ENCODE measurements around the gene NCAPH2. TPM values are rescaled to one million over a fixed set of nuclear protein-coding genes. Genes with fewer than 3 reads are reported as not detected.
A peak's percentile ranks its signal among the peaks of the same experiment; 100 is the strongest.

Gene NCAPH2
- total and polyA plus RNA-seq, 2 of the 13 experiments (the other 11 are each of a cell fraction or from before 2014, with no cell fraction given): 28.1 to 64.4 TPM

GRCh38 chr22:50507421-50507990 lies 518 bp upstream of the NCAPH2 start, which contains the start of gene LMF2 (continued):
- no peak for TF ChIP-seq NFAT5 (CRISPR knock-in tag; IDR thresholded peaks at IDR 0.05)
- TF ChIP-seq ZNF766 (CRISPR knock-in tag; IDR thresholded peaks at IDR 0.05; ENCODE audit: borderline replicate concordance): no peak
- TF ChIP-seq IKZF4 (CRISPR knock-in tag; IDR thresholded peaks at IDR 0.05; ENCODE audit: borderline replicate concordance, low read depth, not compliant biosample characterization): no peak
- TF ChIP-seq GATAD1 (CRISPR knock-in tag; IDR thresholded peaks at IDR 0.05): 0 out of 2 replicates have a peak, but pooled peaks have one; percentile 31
- TF ChIP-seq XRCC5 (optimal IDR thresholded peaks at IDR 0.05; ENCODE audit: low read length): no peak
- TF ChIP-seq ZZZ3 (CRISPR knock-in tag; IDR thresholded peaks at IDR 0.05; ENCODE audit: borderline replicate concordance): 0 out of 2 replicates have a peak, but pooled peaks have one; percentile 24
- peak; percentile 52; the same call in 1 of the 2 replicates for TF ChIP-seq UBTF (CRISPR knock-in tag; IDR thresholded peaks at IDR 0.05)
- TF ChIP-seq YY1 (IDR thresholded peaks at IDR 0.05; ENCODE audit: insufficient read depth, insufficient replicate concordance, low read depth, low read length): peak; percentile 86
- peak; percentile 46; the same call in 1 of the 2 replicates for TF ChIP-seq ZNF331 (CRISPR knock-in tag; IDR thresholded peaks at IDR 0.05)
- TF ChIP-seq FOXP4 (CRISPR knock-in tag; IDR thresholded peaks at IDR 0.05): no peak; the same call in 1 of the 2 replicates
- TF ChIP-seq AHR (CRISPR knock-in tag; IDR thresholded peaks at IDR 0.05): no peak
- 0 out of 2 replicates have a peak, but pooled peaks have one; percentile 31 for TF ChIP-seq STAT5B (CRISPR knock-in tag; IDR thresholded peaks at IDR 0.05)
- TF ChIP-seq MYC (CRISPR knock-in tag; IDR thresholded peaks at IDR 0.05; ENCODE audit: borderline replicate concordance): peak; percentile 29; the same call in 1 of the 2 replicates
- TF ChIP-seq TIGD3 (CRISPR knock-in tag; IDR thresholded peaks at IDR 0.05; ENCODE audit: borderline replicate concordance): no peak; the same call in 1 of the 2 replicates
- TF ChIP-seq NRL (CRISPR knock-in tag; IDR thresholded peaks at IDR 0.05; ENCODE audit: borderline replicate concordance): peak; percentile 28; the same call in 1 of the 2 replicates
- no peak for TF ChIP-seq SIN3B (IDR thresholded peaks at IDR 0.05; ENCODE audit: low read length)
- TF ChIP-seq TBX3 (IDR thresholded peaks at IDR 0.05; ENCODE audit: borderline replicate concordance): no peak

Data from HepG2 (cell line).